HepG2 (cell line): ENCODE results near the gene FAM24A. TPM values are rescaled to one million over a fixed set of nuclear protein-coding genes. Genes with fewer than 3 reads are reported as not detected.
A peak's percentile ranks its signal among the peaks of the same experiment; 100 is the strongest.

Experiments used
- ADNP ChIP-seq: sonication (generic); formaldehyde crosslinking; IDR thresholded peaks from 2 replicates; pipeline ENCODE4 v1.4.0; 2020; ENCODE audit warnings: missing genetic modification reagents
- AGO1 ChIP-seq: fragments of 200-400 bp; formaldehyde crosslinking; IDR thresholded peaks from 2 replicates; pipeline ENCODE4 v1.6.1; 2017; ENCODE audit warnings: mild to moderate bottlenecking, low read depth, low read length, moderate library complexity; ENCODE audit not compliant: poor library complexity, severe bottlenecking
- CCDC6 ChIP-seq: sonication (generic); formaldehyde crosslinking; IDR thresholded peaks from 2 replicates; pipeline ENCODE4 v1.8.1; 2022; ENCODE audit warnings: mild to moderate bottlenecking, missing genetic modification reagents, moderate library complexity
- CSRNP2 ChIP-seq: sonication (generic); formaldehyde crosslinking; conservative IDR thresholded peaks from 2 replicates; pipeline ENCODE4 v1.8.0; 2022; ENCODE audit warnings: low read depth, missing genetic modification reagents
- HIVEP1 ChIP-seq: sonication (generic); formaldehyde crosslinking; IDR thresholded peaks from 2 replicates; pipeline ENCODE4 v1.4.0; 2020; ENCODE audit warnings: mild to moderate bottlenecking, missing genetic modification reagents
- HNRNPH1 ChIP-seq: fragments of 200-400 bp; formaldehyde crosslinking; optimal IDR thresholded peaks from 2 replicates; pipeline ENCODE3; 2017; ENCODE audit warnings: mild to moderate bottlenecking, low read depth, low read length
- ISX ChIP-seq: sonication (generic); formaldehyde crosslinking; conservative IDR thresholded peaks from 2 replicates; pipeline ENCODE4 v1.5.0; 2020; ENCODE audit warnings: missing genetic modification reagents
- MAF1 ChIP-seq: sonication (generic); formaldehyde crosslinking; IDR thresholded peaks from 2 replicates; pipeline ENCODE4 v1.5.0; 2020; ENCODE audit warnings: missing genetic modification reagents, borderline replicate concordance
- MAFF ChIP-seq: IDR thresholded peaks from 2 replicates; pipeline ENCODE4 v1.6.1; 2011; ENCODE audit warnings: low read depth, low read length, improper control_type of control experiment
- PHF8 ChIP-seq: sonication (generic); formaldehyde crosslinking; IDR thresholded peaks from 2 replicates; pipeline ENCODE4 v1.5.0; 2020; ENCODE audit warnings: missing genetic modification reagents
- RBM22 ChIP-seq: fragments of 200-400 bp; formaldehyde crosslinking; optimal IDR thresholded peaks from 2 replicates; pipeline ENCODE3; 2017; ENCODE audit warnings: mild to moderate bottlenecking, low read length, moderate library complexity
- SNAPC2 ChIP-seq: sonication (generic); formaldehyde crosslinking; IDR thresholded peaks from 2 replicates; pipeline ENCODE4 v1.8.1; 2022; ENCODE audit warnings: mild to moderate bottlenecking, missing genetic modification reagents
- SP1 ChIP-seq, 2 experiments: fragments of 450-650 bp in 1 of 2; sonication (generic) in 1 of 2; formaldehyde crosslinking in 1 of 2; IDR thresholded peaks; 2 replicates each; pipeline versions ENCODE4 v1.4.0 to v1.6.1; 2016 to 2020; ENCODE audit warnings: missing genetic modification reagents in 1 of 2
- TEAD3 ChIP-seq: optimal IDR thresholded peaks from 2 replicates; pipeline ENCODE3; 2016; ENCODE audit warnings: borderline replicate concordance
- ZBTB21 ChIP-seq: sonication (generic); formaldehyde crosslinking; IDR thresholded peaks from 2 replicates; pipeline ENCODE4 v1.4.0; 2020; ENCODE audit warnings: missing genetic modification reagents
- ZBTB42 ChIP-seq: sonication (generic); formaldehyde crosslinking; IDR thresholded peaks from 2 replicates; pipeline ENCODE4 v1.5.0; 2020; ENCODE audit warnings: mild to moderate bottlenecking, missing genetic modification reagents
- ZFP82 ChIP-seq: sonication (generic); formaldehyde crosslinking; IDR thresholded peaks from 2 replicates; pipeline ENCODE4 v1.5.1; 2020; ENCODE audit warnings: mild to moderate bottlenecking, missing genetic modification reagents, borderline replicate concordance
- ZKSCAN8 ChIP-seq: IDR thresholded peaks from 2 replicates; pipeline ENCODE4 v1.6.1; 2016; ENCODE audit warnings: borderline replicate concordance, missing genetic modification reagents, missing compliant biosample characterization
- ZNF121 ChIP-seq: sonication (generic); formaldehyde crosslinking; IDR thresholded peaks from 2 replicates; pipeline ENCODE4 v1.5.0; 2020; ENCODE audit warnings: mild to moderate bottlenecking, missing genetic modification reagents
- ZNF329 ChIP-seq: sonication (generic); formaldehyde crosslinking; IDR thresholded peaks from 2 replicates; pipeline ENCODE4 v1.9.0; 2021; ENCODE audit warnings: low read depth, mild to moderate bottlenecking, missing genetic modification reagents
- ZNF414 ChIP-seq: sonication (generic); formaldehyde crosslinking; IDR thresholded peaks from 2 replicates; pipeline ENCODE4 v1.5.0; 2020; ENCODE audit warnings: missing genetic modification reagents
- ZNF431 ChIP-seq: sonication (generic); formaldehyde crosslinking; IDR thresholded peaks from 2 replicates; pipeline ENCODE4 v1.9.0; 2022; ENCODE audit warnings: missing genetic modification reagents, low read depth, mild to moderate bottlenecking, borderline replicate concordance
- ZNF484 ChIP-seq: sonication (generic); formaldehyde crosslinking; IDR thresholded peaks from 2 replicates; pipeline ENCODE4 v1.5.1; 2020; ENCODE audit warnings: mild to moderate bottlenecking, low read depth, missing genetic modification reagents, borderline replicate concordance
- ZNF891 ChIP-seq: sonication (generic); formaldehyde crosslinking; IDR thresholded peaks from 2 replicates; pipeline ENCODE4 v1.5.0; 2020; ENCODE audit warnings: mild to moderate bottlenecking, missing genetic modification reagents
- polyA plus RNA-seq, 8 experiments: library from polyadenylated mRNA; depleted of rRNA in 3 of 8; stranded (reverse) in 7 of 8; unstranded in 1 of 8; fragments of >200 nt; fragmentation: Illumina TruSeq in 4 of 8; extraction: Trizol in 4 of 8; gene quantifications; 2 replicates each; pipeline versions ENCODE4 v1.2.1 to v1.2.3, GENCODE V29; 2011 to 2016; ENCODE audit warnings: low read depth in 4 of 8, missing spikeins in 1 of 8, mixed read lengths in 1 of 8; ENCODE audit not compliant: insufficient read depth in 1 of 8
- total RNA-seq, 5 experiments: library from RNA; depleted of rRNA; stranded (reverse); fragments of >200 nt; fragmentation: Illumina TruSeq; extraction: Trizol; gene quantifications; 2 replicates each; pipeline ENCODE4 v1.2.3, GENCODE V29; 2016; ENCODE audit warnings: low read depth in 1 of 5
- TF ChIP-seq, protein P1 (sequence below): sonication (generic); formaldehyde crosslinking; IDR thresholded peaks from 2 replicates; pipeline ENCODE4 v1.4.0; 2020; ENCODE audit warnings: missing genetic modification reagents

Gene FAM24A
- total and polyA plus RNA-seq, 2 of the 13 experiments (the other 11 are each of a cell fraction or from before 2014, with no cell fraction given): not detected

GRCh38 chr10:122953902-122954730 is 43.7 kb downstream of the FAM24A start, which contains the start of gene C10orf88 (continued):
- TF ChIP-seq, protein P1, sequence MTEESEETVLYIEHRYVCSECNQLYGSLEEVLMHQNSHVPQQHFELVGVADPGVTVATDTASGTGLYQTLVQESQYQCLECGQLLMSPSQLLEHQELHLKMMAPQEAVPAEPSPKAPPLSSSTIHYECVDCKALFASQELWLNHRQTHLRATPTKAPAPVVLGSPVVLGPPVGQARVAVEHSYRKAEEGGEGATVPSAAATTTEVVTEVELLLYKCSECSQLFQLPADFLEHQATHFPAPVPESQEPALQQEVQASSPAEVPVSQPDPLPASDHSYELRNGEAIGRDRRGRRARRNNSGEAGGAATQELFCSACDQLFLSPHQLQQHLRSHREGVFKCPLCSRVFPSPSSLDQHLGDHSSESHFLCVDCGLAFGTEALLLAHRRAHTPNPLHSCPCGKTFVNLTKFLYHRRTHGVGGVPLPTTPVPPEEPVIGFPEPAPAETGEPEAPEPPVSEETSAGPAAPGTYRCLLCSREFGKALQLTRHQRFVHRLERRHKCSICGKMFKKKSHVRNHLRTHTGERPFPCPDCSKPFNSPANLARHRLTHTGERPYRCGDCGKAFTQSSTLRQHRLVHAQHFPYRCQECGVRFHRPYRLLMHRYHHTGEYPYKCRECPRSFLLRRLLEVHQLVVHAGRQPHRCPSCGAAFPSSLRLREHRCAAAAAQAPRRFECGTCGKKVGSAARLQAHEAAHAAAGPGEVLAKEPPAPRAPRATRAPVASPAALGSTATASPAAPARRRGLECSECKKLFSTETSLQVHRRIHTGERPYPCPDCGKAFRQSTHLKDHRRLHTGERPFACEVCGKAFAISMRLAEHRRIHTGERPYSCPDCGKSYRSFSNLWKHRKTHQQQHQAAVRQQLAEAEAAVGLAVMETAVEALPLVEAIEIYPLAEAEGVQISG (CRISPR knock-in tag): peak; percentile 93
- TF ChIP-seq CCDC6 (peak; percentile 94), SNAPC2 (peak; percentile 91), RBM22 (no peak), CSRNP2 (CRISPR knock-in tag) (no peak), SP1 (IDR thresholded peaks at IDR 0.05) (no peak), SP1 (CRISPR knock-in tag; IDR thresholded peaks at IDR 0.05) (peak; percentile 68), PHF8 (CRISPR knock-in tag) (peak; percentile 95), ZNF891 (CRISPR knock-in tag) (peak; percentile 96; the same call in 1 of the 2 replicates), ISX (CRISPR knock-in tag) (no peak), MAFF (no peak), ZNF414 (peak; percentile 80), ZKSCAN8 (CRISPR knock-in tag) (peak; percentile 82; the same call in 1 of the 2 replicates), ZFP82 (0 out of 2 replicates have a peak, but pooled peaks have one; percentile 57), MAF1 (CRISPR knock-in tag) (peak; percentile 47; the same call in 1 of the 2 replicates), HNRNPH1 (peak; percentile 66), ZBTB21 (CRISPR knock-in tag) (peak; percentile 49; the same call in 1 of the 2 replicates), ZNF121 (peak; percentile 46; the same call in 1 of the 2 replicates), TEAD3 (peak; percentile 71), ZNF484 (no peak), AGO1 (no peak), HIVEP1 (peak; percentile 82), ZNF329 (CRISPR knock-in tag) (peak; percentile 89), ZNF431 (CRISPR knock-in tag) (peak; percentile 49; the same call in 1 of the 2 replicates), ZBTB42 (CRISPR knock-in tag) (peak; percentile 94), ADNP (no peak)
